ENCODE results near the gene GRM8. TPM values are rescaled to one million over a fixed set of nuclear protein-coding genes. Genes with fewer than 3 reads are reported as not detected.

GRM8 gene
- total RNA-seq, 1 donor from 2014 or later: 0.41 TPM

DNA sequence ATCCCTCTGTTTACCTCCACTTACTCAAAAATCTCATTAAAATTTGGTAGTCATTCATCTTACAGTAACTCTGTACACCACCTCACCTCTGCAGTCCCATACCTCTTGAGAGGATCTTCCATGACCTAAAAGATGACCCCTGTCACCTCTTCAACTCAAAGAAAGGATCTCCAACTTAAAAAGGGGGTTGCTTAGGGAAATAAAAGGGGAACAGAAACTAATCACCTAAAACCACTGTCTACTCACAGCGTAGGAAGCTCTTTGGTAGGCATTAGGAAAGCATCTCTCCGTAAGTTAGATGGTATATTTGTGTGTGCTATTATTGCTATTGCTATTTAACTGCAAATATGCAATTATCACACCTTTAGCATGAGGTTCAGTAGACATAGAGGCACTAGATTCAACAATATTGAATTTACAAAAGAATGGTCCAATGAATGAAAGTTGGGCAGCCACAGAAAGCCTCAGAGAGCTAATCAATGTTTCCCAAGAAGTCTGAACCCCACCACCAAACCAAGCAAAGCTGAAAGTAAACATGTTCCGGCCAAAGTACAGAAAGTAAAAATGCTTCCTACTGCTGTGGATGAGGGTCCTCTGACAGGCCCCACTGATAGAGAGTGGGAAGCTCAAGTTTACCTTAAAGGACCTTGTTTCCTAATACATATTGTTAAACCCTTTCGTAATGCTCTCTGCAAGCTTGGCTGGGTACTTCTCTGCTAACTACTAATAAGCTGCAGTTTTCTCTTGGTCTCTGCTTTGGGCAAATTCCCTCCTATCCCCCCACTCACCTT, 105.8 kb downstream of the GRM8 start:
- DNase-seq: no peak

DNA sequence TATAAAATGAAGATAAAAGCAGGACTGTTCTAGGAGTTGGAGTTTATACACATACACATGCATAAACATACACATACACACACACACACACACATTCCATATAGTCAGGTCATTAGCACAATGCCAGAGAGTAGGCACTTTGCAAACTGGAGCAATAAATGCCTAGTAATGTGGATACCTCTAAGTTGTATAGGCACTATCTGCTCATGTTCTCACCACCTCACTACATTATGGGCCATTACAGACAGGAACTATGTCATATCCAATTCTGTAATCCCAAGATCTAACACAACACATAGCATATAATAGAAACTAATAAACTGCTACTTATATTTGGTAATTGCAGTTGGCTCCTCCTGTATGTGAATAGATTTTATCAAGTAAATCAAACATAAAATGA, 115.6 kb downstream of the GRM8 start:
- DNase-seq: no peak

DNA sequence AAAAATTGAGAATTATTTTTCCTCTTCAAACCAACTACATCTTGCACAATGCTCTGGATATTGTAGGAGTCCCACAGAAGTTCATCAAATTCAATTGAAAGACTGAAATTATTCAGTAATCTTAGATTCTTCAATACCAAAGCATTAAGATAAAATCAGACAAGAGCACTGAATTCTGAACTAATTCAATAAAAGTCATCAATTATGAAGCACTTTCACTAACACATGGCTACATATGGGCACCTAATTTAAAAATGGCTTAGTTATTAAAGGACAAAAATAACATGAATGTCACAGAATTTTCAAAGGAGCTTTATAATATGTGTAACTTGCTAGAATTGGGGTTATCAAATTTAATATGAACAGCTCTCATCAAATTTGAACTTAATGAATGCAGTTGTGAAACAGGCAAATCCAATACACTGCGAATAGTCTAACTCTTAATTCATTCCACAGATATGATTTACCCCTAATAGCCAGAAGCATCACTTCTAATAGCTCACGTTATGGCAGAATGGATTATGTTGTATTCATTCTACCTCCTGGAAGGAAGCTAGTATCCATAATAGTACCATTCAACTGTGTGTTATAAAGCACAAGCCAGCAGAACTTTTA, 116.8 kb downstream of the GRM8 start:
- no peak for DNase-seq

DNA sequence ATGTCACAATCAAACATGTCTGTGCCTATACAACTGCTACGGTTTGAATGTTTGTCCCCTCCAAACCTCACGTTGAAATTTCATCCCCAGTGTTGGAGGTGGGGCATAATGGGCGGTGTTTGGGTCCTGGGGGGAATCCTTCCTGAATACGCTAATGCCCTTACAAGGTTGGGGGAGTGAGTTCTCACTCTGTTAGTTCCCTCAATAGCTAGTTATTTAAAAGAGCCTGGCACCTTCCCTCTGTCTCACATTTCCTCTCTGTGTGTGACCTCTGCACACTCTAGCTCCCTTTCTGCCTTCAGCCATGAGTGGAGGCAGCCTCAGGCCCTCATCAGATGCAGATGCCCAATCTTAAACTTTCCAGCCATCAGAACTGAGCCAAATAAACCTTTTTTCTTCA, 129.5 kb downstream of the GRM8 start:
- no peak for DNase-seq

DNA sequence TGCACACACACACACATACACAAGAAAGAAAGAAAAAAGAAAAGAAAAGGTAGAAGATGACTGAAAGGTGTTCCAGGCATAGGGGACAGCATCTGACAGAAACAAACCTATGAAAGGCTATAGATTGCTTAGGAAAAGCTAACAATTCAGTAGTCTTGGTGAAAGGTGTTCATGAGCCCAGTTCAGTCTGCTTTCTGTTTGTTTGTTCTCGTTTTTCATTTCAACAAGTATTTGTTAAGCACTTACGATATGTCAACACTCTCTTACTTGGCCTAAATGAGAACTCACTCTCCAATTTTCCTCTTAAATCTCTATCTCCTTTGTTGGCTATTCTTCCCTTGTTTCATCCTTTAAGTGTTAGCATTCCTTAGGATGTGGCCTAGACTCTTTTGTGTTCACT, 133.2 kb downstream of the GRM8 start:
- no peak for DNase-seq

DNA sequence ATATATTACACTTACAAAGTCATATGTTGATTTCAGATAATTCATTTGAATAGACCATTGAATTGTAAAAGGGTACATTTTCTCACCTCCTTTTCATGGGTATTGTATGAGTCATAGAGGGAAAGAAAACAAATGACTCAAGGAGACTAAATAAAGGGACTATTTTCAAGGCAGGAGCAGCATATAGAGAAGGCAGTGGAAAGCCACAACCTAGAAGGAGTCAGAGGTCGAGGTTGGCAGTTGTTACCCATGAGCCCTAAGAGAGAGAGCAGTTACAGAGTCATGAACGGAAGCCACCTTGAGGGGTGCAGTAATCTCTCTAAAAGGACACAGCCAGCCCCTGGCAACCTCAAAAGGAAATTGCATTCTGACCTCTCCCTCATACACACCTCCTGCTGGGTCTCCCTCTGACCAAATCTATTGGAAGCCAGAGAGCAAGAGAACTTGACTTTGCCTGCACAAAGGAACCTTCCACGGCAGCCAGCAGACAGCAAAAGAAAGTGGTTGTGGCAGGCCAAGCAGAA, 137.9 kb downstream of the GRM8 start:
- DNase-seq: no peak

DNA sequence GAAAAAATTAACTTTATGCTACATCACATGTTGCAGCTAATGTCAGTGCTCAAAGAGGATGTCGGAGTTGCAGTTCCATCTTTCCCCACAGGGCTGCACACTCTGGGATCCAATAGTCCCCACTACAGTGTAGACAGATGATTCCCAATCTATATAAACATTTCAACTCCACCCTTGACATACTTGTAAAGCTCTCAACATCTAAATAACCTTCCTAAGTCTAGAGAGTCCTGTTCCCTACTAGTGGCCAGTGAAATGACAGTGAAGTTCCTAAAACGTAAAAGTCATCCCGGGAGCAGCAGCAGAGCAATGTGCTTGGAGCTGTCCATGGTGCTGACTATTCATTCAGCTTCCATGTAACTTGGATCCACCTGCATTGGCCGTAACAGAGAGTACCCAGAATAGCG, 145.1 kb downstream of the GRM8 start:
- peak; percentile 90 for DNase-seq

DNA sequence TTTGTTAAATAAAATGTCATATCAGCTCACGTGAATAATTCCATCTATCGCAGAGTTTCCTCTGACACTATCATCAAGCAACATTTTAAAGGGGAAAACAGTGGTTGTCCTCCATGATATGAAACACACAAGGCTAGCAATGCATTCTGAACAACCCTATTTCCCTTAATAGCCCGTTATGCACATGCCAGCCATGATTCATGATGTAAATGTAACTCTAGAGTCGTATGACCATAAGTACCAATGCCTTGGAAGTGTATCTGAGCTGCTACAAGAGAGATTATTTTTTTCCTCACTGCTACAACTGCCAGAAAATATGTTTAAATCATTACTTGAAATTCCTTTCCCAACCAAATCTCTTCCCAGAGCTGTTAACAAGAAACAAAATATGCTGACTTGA, 159.4 kb downstream of the GRM8 start:
- DNase-seq: no peak

DNA sequence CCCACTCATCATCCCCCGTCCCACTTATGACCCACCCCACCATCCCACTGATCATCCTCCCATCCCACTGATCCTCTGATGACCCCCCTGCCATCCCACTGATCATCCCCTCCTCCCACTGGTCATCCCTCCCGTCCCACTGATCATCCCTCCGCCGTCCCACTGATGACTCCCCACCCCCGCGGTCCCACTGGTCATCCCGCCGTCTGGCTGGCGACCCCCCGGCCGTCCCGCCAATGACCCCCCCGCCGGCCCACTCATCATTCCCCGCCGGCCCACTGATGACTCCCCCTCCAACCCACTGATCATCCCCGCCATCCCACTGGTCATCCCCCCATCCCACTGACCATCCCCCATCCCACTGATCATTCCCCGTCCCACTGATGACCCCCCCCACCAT, 161.1 kb downstream of the GRM8 start:
- DNase-seq: no peak

DNA sequence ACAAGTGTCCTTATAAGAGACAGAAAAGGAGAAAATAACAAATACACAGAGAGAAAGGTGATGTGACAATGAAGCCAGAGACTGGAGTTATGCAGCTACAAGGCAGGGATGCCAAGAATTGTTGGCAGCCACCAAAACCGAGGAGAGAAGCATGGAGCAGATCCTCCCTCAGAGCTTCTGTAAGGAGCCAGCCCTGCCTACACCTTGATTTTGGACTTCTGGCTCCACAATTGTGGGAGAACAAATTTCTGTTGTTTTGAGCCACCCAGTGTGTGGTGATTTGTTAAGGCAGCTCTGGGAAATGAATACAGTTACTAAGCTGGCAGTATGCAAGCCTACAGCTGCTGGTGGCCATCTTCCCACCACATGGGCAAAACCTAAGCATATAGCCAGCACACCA, 163.6 kb downstream of the GRM8 start:
- DNase-seq: no peak

DNA sequence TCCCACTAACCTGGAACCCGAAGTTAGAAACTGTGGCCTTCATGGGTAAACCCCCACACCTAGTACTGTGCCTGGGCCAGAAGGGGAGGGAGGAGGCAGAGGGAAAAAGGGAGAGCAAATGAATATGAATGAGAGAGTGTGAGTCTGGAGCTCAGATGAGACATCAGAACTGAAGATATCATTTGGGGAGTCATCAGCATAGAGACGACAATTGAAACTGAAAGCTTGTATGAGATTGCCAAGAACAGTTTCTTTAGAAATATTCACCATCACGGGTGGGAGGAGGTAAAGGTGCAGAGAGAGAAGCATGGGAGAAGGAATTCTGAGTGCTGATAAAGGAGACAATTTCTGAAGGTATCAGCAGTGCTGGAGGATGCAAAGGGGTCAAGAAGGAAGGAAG, 171.2 kb downstream of the GRM8 start:
- DNase-seq: no peak

DNA sequence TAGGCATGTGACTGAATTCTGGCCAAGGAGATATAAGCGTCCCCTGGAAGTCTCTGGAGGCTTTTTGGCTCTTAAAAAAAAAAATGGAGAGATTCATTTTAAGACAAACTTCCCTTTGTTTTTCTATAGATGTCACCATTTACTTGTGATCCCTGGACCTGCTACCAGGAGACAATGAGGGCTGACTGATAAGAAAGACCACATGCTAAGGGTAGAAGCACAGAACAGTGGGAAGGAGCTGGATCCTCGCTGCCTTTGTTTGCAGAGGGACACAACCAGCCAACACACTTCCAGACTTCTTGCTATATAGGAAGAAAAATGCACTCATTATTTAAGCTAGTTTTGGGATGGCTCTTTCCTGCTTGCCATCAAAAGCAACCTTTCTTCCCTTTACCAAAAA, 172.2 kb downstream of the GRM8 start:
- no peak for DNase-seq

DNA sequence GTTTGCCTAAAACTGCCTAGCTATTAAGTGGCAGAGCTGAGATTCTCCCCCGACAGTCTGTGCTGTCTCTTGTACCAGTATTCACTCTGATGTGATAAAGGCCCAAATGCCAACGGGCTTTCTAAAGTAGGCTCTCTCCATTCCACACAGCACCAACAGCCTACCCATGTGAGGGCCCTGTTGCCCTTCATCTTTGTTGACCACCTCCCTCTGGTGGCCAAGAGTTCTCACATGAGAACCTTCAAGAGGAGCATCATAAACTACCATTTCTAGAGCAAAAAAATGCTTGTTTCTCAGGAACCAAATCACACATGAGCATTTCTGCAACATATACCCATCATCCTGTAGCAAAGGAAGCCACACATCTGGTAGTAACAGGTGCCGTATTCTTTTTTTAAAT, 185.8 kb downstream of the GRM8 start:
- no peak for DNase-seq

DNA sequence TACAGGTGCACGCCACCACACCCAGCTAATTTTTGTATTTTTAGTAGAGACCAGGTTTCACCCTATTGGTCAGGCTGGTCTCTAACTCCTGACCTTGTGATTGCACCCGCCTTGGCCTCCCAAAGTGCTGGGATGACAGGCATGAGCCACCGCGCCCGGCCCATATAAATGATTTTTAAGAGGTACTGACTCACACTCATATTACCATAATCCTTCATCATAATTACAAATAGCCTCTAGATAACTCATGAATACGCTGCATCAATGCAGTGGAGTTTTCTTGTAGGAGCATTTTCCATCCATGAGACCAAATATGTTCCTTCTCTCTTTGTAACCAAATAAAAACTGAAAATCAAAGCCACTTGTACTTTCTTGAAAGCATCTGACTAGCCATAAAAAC, 193.3 kb downstream of the GRM8 start:
- DNase-seq: no peak

DNA sequence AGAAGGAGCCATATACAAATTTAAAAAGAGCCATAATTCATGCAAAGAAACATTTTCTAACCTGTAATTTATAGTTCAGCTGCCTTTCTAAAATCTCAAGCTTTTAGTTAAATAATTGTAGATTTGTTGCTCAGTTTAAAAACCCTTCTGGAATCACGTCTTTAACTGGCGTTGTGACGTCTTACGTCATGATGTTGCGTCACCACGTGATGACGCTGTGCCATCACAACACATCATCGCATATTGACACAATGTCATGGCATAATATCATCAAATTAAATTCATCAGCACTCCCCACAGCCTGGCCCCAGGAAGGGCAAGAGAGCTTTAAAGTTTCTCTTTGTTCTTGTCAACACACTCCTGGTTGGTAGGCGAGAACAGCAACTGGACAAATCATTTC, 194.8 kb downstream of the GRM8 start:
- DNase-seq: no peak

DNA sequence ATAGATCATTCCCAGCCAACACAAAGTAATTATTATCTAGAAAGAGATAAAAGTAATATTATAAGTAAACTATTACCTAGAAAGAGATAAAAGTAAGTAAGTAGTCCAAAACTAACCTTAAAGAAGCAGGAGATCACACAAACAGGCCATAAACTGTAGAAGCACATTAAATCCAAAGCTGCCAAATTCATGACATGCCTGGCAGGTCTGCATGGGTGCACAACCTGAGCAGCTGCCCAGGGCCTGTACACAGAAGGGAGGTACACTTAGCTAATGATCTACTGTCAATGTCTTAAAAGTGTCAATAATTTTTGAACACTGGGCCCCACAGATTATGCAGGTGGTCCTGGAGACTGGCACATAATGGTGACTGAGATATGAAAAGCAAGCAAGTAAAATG, 196.5 kb downstream of the GRM8 start:
- DNase-seq: no peak

DNA sequence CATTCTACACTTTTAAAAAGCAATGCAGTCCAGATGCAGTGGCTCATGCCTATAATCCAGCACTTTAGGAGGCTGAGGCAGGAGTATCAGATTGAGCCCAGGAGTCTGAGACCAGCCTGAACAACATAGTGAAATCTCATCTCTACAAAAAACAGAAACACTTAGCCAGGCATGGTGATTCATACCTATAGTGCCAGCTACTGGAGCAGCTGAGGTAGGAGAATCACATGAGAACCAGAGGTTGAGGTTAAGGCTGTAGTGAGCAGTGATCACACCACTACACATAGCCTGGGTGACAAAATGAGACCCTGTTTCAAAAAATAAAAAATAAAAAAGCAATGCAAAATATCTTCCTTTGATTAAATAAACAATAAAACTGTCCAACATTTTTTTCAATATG, 205.2 kb downstream of the GRM8 start:
- DNase-seq: no peak

DNA sequence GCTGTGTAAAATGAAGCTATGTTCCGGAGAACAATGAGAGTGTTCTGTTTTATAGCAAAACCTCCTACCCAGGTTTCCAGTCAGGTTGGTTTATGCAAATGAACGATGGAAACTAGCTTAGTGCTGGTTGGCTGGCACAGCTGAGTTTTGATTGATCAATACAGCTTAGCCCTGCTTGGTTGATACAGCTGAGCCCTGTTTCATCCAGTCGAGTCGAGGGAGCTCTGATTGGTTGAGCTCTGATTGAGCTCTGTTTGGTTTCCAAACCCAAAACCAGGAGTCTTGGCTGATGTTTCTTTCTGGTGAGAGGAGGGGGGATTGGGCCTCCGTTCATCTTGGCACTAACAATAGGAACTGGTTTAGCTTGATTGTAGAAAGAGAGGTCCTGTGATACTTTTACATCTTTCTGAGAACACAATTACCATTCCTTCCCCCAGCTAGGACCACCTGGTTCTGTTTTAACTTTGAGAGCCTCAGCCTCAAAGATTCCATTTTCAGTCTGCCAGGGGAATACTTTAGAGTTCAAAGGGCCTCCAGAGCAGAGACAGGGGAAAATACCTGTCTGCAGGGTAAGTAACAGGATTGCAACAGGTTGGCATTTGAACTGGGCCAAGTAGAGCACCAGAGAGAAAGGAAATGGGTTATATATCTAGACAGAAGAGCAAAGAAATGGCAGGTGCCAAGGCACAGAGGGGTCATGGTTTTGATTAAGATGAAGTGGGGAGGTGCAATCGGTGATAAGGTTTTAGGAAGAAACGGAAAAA, 210.9 kb downstream of the GRM8 start:
- DNase-seq: no peak

DNA sequence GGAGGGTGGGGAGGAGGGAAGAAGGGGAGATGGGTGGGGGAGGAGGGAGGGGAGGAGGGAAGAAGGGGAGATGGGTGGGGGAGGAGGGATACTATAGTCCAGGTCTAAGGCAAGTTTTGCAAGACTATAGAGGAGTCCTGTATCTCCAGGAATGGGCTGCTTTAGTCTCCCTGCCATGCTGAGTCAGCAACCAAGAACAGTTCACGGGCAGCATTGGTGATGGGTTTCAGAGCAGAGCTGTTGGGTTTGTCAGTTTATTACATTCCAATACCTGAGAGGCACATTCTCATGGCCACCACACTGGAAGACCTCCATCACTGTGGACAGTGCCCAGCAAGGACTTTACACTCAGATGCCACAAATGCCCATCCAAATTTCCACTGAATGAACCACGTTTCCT, 212.7 kb downstream of the GRM8 start:
- no peak for DNase-seq

DNA sequence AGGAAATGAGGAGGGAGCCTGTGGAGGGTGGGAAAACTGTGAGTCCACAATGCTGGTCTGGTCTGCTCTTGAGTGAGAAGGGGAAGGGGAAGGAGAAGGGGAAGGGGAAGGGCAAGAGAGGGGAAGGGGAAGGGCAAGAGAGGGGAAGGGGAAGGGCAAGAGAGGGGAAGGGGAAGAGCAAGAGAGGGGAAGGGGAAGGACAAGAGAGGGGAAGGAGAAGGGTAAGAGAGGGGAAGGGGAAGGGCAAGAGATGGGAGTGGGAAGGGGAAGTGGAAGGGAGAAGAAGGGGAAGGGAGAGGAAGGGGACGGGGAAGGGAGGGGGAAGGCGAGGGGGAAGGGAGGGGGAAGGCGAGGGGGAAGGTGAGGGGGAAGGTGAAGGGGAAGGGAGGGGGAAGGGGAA, 213.2 kb downstream of the GRM8 start:
- no peak for DNase-seq

DNA sequence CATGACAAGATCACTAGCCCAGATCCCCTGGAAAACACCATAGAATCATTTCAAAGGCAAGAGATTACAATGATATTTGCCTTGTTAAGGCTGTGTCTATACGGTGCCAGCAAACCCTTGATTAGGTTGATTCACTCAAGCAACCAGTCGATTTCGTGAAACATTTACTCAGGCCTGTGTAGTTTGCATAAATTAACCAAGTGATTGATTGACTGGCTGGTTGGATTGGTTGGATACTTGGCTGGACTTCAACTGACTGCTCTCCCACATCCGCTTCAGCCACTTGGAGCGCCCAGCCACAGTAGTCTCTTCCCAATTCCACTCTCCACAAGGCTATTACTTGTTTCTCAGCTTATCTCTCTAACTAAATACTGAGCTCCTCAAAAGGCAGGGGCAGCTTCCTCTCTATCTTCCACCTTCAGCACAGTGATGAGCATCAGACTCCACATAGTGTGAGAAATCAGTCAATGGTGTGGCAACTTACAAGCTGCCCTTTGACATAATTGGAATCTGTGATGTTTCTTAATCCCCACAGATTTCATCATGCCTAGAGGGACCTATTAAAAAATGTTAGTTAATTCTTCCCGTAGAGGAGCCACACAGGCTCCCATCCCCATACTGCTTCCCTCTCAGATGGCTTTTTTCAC, 217.4 kb downstream of the GRM8 start:
- DNase-seq: no peak

DNA sequence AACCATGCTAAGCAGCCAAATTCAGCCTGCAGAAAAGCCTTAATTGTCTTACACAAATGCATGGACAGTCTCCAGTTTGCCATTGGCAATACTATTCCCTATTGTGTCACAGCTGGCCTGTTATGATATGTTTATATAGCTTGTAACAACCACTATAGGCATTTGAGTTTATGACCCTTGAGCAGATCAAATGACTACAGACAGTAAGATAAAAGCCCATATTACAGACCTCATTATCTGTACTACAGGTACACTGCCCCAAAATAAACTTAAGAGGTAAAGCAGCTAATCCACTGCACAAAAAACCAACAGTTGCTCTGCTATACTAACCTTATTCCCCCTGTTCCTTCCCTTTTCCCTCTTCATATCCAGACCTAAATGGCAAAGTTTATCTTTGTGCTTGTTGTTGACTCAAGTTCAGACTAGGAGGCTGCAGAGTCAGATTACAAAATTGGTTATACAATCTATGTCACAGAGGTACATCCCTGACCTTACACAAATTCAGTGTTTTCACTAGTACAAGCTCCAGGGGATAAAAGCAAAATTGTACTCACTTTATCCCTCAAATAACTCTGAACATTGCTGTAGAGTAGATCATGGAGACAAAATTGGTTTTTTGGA, 218.4 kb downstream of the GRM8 start:
- no peak for DNase-seq
